Calu3 (cell line): Measurements from ENCODE around the gene ACTA2. TPM values are rescaled to one million over a fixed set of nuclear protein-coding genes. Genes with fewer than 3 reads are reported as not detected.

ENCODE experiments used
- BruUV-seq: library from RNA; stranded (reverse); fragments of 400-500 nt; replicated peaks from 2 replicates; lab custom pipeline; 2021; lab: Mats Ljungman, UMichigan
- CTCF ChIA-PET: fragments of 300-600 bp; sonication (Branson Sonifier 250); formaldehyde crosslinking; loops from one replicate; lab custom pipeline; 2022; ENCODE audit warnings: antibody characterized with exemption; lab: Charles Lee
- DNase-seq: peaks from one replicate; pipeline ENCODE4 v3.0.0; 2022
- H3K27ac Mint-ChIP-seq: one replicate; pipeline ENCODE4 v1.8.0; 2022; ENCODE audit warnings: mixed read lengths; ENCODE audit not compliant: unreplicated experiment
- H3K27me3 Mint-ChIP-seq: one replicate; pipeline ENCODE4 v1.8.0; 2022; ENCODE audit warnings: mixed read lengths; ENCODE audit not compliant: unreplicated experiment
- H3K36me3 Mint-ChIP-seq: one replicate; pipeline ENCODE4 v1.8.0; 2022; ENCODE audit warnings: mild to moderate bottlenecking, moderate library complexity, mixed read lengths; ENCODE audit not compliant: insufficient read depth, unreplicated experiment
- H3K4me1 Mint-ChIP-seq: one replicate; pipeline ENCODE4 v1.8.0; 2022; ENCODE audit warnings: mild to moderate bottlenecking, low read depth, mixed read lengths; ENCODE audit not compliant: unreplicated experiment
- H3K4me3 Mint-ChIP-seq: one replicate; pipeline ENCODE4 v1.8.0; 2022; ENCODE audit warnings: mild to moderate bottlenecking, low read depth, moderate library complexity, mixed read lengths; ENCODE audit not compliant: unreplicated experiment
- H3K9me3 Mint-ChIP-seq: one replicate; pipeline ENCODE4 v1.8.0; 2022; ENCODE audit warnings: low read depth, mixed read lengths; ENCODE audit not compliant: unreplicated experiment
- CTCF ChIP-seq: fragments of 200-600 bp; IDR thresholded peaks from one replicate; pipeline ENCODE4 v1.8.0; 2022; ENCODE audit warnings: antibody characterized with exemption; ENCODE audit not compliant: unreplicated experiment
- intact Hi-C: fragments of 100-400 bp; cut with micrococcal nuclease; formaldehyde crosslinking; loops from one replicate; pipeline ENCODE4 v1.10.0; 2022; ENCODE audit not compliant: unreplicated experiment
- total RNA-seq: library from RNA; stranded (reverse); gene quantifications from 2 replicates; pipeline ENCODE4 v1.2.3, GENCODE V29; 2022

Gene ACTA2
- total RNA-seq, 1 experiment from 2014 or later, result 1.0 TPM

- intact Hi-C loops, result no loop called here
- CTCF ChIA-PET, result interaction anchor here (0.6 kb wide), 1 partner anchor 184 kb away, joined by 3 read pairs; no protein-coding TSS in a partner anchor
- no peaks in the 10 kb centered on the region for H3K36me3 Mint-ChIP-seq
- no peak overlapping the region for H3K27ac Mint-ChIP-seq
- no peaks in the 10 kb centered on the region for H3K9me3 Mint-ChIP-seq
- no peaks in the 10 kb centered on the region for H3K27me3 Mint-ChIP-seq
- no peak for TF ChIP-seq CTCF
- no peaks in the 10 kb centered on the region for H3K4me1 Mint-ChIP-seq
- BruUV-seq, result no TSS peak
- H3K4me3 Mint-ChIP-seq, result no peak overlapping the region
- DNase-seq, result no peak
These were observed 2.0 kb upstream of the ACTA2 start for GRCh38 chr10:88954458-88955083.

- no peak overlapping the region for H3K4me3 Mint-ChIP-seq
- CTCF ChIA-PET, result no interaction called here
- no TSS peak for BruUV-seq
- intact Hi-C loops, result no loop called here
- TF ChIP-seq CTCF, result no peak
- no peak for DNase-seq
- H3K36me3 Mint-ChIP-seq, result no peaks in the 10 kb centered on the region
- H3K4me1 Mint-ChIP-seq, result no peaks in the 10 kb centered on the region
- H3K9me3 Mint-ChIP-seq, result no peaks in the 10 kb centered on the region
- H3K27me3 Mint-ChIP-seq, result no peaks in the 10 kb centered on the region
- no peak overlapping the region for H3K27ac Mint-ChIP-seq
These were observed 1.1 kb upstream of the ACTA2 start for GRCh38 chr10:88953662-88954061.

GRCh38 chr10:88949912-88950837, 2.4 kb downstream of the ACTA2 start:
- Mint-ChIP-seq H3K36me3 (no peaks in the 10 kb centered on the region), H3K4me3 (no peak overlapping the region), H3K27me3 (no peaks in the 10 kb centered on the region), H3K9me3 (no peaks in the 10 kb centered on the region), H3K4me1 (no peaks in the 10 kb centered on the region), H3K27ac (no peak overlapping the region)
- no TSS peak for BruUV-seq
- CTCF ChIA-PET, result no interaction called here
- DNase-seq, result no peak
- intact Hi-C loops, result no loop called here
- TF ChIP-seq CTCF, result no peak

- Mint-ChIP-seq H3K9me3 (no peaks in the 10 kb centered on the region), H3K36me3 (no peaks in the 10 kb centered on the region), H3K27ac (no peak overlapping the region), H3K4me1 (no peaks in the 10 kb centered on the region), H3K27me3 (no peaks in the 10 kb centered on the region), H3K4me3 (no peak overlapping the region)
- no peak for DNase-seq
- BruUV-seq, result no TSS peak
- CTCF ChIA-PET, result no interaction called here
- TF ChIP-seq CTCF, result no peak
- intact Hi-C loops, result no loop called here
These were observed 3.5 kb downstream of the ACTA2 start for GRCh38 chr10:88949051-88949450.
